ENCODE measurements around the gene PANX3.
"Not testable (repeated sequence)": the region's sequence is repeated elsewhere in the genome, so short reads cannot be mapped to it uniquely, and the experiment has no call there.

Gene PANX3

DNA sequence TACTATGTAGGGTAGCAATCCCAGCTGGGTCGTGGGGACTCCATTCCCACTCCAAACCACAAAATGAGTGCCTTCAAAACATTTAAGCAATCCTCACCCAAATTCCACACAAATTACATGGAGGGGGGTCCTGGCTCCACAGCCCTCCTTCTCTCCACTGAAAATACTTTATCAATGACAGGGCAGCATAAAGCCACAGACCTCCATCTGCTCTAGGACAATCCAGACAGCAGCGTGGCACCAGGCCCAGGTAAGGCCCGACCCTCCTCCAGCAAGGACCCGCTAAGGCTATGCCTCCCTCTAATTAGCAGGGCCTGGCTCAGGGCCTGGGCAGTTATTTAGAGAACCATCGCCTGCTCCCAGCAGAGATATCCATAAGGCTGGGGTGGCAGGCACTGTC, at the start of gene PANX3:
Gene PANX3 (plus strand): TSS at position 365 of the 400 bp plus-strand sequence. CDS start 129 bp downstream, outside the sequence.
- DNase-seq (ENCODE audit: low read depth) = no peak

DNA sequence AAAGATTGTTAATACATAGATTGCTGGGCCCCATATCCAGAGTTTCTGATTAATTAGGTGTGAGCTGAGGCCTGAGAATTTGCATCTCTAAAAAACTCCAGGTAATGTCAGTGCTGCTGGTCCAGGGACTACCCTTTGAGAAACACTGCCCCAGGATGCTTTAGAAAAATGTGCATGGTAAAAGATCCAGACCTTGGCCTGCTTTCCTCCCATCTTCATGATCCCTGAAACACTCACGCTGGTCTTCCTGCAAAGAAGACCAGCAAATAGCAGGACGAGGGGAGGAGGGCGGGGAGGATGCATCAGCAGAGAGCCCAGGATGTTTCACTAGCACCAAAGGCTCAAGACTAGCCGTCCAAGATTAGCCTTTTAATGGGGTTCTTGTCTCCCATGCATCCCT, 41.5 kb upstream of the PANX3 start, which contains the start of gene OR8A1:
Gene OR8A1 (plus strand): TSS at position 301 of the 400 bp plus-strand sequence. CDS start 123 bp downstream, outside the sequence.
- no peak for DNase-seq (ENCODE audit: low read depth)

GRCh38 chr11:124570160-124570559, 41.1 kb upstream of the PANX3 start:
- no peak for DNase-seq (ENCODE audit: low read depth)

GRCh38 chr11:124577716-124578427, 33.4 kb upstream of the PANX3 start:
- DNase-seq (ENCODE audit: low read depth) = no peak

DNA sequence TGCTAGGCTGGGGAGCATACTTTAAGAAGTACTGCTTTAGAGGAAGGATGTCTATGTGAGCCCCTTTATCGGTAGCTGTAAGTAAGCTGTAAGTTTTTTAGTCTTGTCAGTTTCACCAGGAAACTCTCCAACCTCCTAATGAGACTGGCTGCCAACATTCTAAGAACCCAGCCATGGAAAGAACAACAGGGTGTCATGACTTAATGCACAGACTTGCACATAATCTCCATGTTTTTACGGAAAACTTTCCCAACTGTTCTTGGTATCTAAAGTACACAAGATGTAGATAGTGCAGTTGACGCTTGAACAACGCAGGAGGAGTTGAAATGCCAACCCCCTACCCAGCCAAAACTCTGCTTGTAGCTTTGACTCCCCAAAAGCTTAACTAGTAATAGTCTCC, 32.5 kb upstream of the PANX3 start:
- no peak for DNase-seq (ENCODE audit: low read depth)

DNA sequence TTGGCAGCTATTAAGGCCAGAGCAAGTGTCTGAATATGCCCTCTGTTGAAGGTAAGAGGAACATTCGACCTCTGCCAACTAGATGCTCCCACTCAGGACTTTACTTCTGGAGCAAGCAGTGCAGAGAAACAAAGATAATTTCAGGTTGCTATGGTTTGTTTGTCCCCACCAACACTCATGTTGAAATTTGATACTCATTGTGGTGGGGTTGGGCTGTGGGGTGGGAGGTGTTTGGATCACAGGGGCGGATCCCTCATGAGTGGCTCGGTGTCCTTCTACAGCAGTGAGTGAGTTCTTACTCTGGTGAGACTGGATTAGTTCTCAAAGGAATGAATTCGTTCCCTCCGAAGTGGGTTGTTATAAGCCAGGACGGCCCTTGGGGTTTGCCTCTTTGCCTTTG, 29.4 kb upstream of the PANX3 start:
- DNase-seq (ENCODE audit: low read depth) = no peak

DNA sequence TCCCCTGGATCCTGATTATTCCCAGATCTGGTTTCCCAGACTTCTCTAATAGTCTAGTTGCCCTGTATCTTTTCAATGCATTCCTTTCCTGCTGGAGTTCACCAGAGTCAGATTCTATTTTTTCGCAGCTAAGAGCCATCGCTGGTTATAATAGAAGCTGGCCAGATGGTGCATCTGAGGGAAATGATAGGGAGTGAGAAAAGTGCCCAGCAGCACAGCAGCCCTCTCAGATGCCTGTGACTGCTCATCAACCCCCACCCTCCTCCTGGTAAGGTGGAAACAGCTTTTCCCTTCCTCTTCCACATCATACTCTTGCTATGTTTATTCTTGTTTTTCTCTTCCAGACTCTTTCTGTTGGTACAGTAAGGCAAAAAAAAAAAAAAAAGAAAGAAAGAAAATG, 28.7 kb upstream of the PANX3 start:
- no peak for DNase-seq (ENCODE audit: low read depth)

DNA sequence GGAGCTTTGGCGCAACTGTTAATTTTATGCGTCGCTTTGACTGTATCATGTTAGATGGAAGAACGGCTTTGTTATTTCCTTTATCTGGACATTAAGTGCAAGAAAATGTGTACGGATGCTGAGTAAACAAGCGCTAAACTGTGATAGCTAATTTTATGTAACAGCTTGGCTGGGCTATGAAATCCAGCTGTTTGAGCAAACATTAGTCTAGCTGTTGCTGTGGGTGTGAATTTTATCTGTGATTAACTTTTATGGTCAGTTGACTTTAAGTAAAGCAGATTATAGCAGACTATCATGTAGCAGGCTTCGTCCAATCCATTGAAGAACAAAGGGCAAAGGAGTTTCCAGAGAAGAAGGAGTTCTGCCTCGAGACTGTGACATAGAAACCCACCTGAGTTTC, 27.4 kb upstream of the PANX3 start:
- DNase-seq (ENCODE audit: low read depth) = no peak

- no peak for DNase-seq (ENCODE audit: low read depth)
Observed at GRCh38 chr11:124584681-124585372, 26.4 kb upstream of the PANX3 start.

- DNase-seq (ENCODE audit: low read depth) = no peak
Observed at GRCh38 chr11:124586238-124586860, 24.9 kb upstream of the PANX3 start.

- DNase-seq (ENCODE audit: low read depth) = no peak
Observed at GRCh38 chr11:124591430-124591829, 19.8 kb upstream of the PANX3 start.

DNA sequence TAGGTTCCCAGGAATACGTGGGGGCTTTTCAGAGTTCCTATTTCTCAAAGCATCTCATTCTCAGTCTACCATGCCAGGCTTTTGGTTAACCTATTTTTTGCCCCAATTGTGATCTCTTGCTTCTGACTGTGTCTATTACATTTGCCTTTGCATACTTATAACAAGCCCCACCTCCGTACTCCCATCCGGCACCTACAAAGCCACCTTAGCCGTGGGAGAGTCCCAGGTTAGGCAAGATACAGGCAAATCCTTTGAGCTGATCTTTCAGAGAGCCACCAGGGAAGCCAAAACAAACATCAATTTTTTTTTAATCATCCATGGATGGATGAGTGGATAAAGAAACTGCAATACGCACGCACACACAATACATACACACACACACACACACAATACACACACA, 18.6 kb upstream of the PANX3 start:
- no peak for DNase-seq (ENCODE audit: low read depth)

GRCh38 chr11:124595302-124595701, 15.9 kb upstream of the PANX3 start:
- no peak for DNase-seq (ENCODE audit: low read depth)

- DNase-seq (ENCODE audit: low read depth) = no peak
Observed at GRCh38 chr11:124597626-124598025, 13.6 kb upstream of the PANX3 start.

- DNase-seq (ENCODE audit: low read depth) = no peak
Observed at GRCh38 chr11:124600621-124601320, 10.5 kb upstream of the PANX3 start.

- DNase-seq (ENCODE audit: low read depth) = no peak
Observed at GRCh38 chr11:124602193-124602592, 9.0 kb upstream of the PANX3 start.

- not testable (repeated sequence) for DNase-seq (ENCODE audit: low read depth)
Observed at GRCh38 chr11:124602723-124603122, 8.5 kb upstream of the PANX3 start.

DNA sequence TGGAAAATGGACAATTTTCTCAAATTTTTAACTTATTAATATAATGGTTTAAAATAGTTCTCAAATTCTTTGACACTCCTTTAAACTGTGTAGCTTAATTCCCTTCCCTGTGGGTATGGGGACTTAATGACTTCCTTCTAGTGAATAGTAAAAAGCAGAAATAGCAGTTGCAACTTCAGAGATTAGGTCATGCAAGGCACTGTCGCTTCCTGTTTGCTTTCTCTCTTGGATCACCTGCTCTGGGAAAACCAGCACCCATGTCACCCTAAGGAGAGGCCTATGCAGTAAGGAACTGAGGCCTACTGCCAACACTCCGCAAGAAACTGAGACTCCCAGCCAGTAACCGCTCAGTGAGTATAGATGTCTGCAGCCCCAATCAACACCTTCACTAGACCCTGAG, 5.5 kb upstream of the PANX3 start:
- no peak for DNase-seq (ENCODE audit: low read depth)

DNA sequence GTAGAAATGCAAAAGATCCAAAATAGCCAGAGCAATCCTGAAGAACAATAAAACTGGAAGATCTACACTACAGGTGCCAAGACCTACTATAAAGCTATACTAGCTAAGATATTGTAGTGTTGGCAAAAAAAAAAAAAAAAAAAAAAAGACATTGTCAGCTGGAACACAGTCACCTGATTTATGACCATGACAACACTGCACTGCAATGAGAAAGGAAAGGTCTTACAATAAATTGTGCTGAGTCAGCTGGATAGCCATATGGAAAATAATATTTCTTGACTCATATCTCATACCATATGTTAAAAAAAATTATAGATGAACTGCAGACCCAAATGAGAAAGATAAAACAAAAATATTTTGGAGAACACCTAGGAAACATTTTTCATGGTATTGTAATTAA, 3.1 kb upstream of the PANX3 start:
- DNase-seq (ENCODE audit: low read depth) = no peak

DNA sequence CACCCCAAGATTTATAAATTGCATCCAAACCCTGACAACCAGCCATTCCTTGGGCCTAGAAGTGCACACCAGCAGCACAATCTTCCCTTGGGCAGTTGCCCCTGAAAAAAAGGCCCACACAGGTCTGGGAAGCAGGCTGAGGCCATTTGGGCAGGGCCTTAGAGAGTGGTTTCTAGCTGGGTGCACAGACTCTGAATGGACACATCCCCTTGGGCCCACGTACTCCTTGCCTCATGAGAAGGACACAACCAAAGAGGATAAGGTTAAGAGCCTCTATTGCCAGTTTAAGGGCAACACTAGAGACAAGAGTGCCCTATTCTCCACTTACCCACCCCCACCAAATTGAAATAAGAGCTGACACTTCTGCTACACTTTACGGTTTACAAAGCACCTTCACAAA, 933 bp upstream of the PANX3 start:
- DNase-seq (ENCODE audit: low read depth) = no peak

DNA sequence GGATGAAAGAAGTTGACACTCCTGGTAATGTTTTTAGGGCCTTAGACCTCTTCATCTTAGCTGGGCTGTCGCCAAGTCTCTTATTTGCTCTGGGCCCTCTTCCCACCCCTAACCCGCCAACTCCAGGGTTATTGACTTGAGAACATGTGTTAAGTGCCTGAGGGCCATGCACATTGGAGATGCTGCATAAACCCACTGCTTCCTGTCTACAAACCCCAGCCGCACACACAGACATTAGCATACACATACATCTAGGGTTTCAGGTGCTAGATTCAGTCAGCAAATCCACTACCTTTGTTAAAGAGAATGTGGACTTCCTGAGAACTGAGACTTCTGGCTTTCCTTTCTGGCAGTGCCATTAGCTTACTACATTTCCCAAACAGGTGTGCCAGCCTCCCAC, 817 bp downstream of the PANX3 start:
- DNase-seq (ENCODE audit: low read depth) = no peak

DNA sequence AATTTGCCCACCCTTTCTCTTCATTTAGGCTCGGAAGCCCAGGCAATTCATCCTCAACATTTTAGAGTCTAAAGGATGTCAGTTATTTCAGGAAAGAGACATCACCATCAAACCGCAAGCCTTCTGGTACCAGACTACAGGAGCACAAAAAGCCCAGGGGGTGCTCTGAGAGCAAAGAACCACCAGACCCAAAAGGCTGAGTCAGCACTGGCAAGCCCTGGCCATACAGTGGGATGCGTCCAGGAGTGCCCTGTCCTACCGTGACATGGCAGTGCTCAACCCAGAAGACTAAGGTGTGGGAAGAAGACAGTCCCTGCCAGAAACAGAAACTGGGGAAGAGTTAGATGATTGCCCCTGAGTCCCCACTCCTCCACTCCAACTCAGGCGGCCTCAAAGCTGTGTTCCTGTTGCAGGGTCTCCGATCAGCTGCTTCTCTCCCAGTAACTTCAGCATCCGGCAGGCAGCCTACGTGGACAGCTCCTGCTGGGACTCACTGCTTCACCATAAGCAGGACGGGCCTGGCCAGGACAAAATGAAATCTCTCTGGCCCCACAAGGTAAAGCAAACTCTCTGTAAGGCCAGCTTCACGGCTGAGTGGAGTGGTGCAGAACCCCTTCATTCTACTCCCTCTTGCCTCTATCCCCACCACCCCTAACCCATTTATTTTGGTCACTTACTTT, 1.5 kb downstream of the PANX3 start:
- no peak for DNase-seq (ENCODE audit: low read depth)

Data from T-helper 22 cell (primary cell).